A549 (cell line): ENCODE results near the gene CSMD2. TPM values are rescaled to one million over a fixed set of nuclear protein-coding genes. Genes with fewer than 3 reads are reported as not detected.
A peak's percentile ranks its signal among the peaks of the same experiment; 100 is the strongest.

Experiments
- ATAC-seq, 2 experiments: fragments of 200-7000 bp in 1 of 2; fragments of >200 bp in 1 of 2; cut with Nextera tagmentation in 1 of 2; cut with Tn5 transposase in 1 of 2; 3 replicates each; pipeline versions ENCODE4 v1.8.0 to v1.9.1; 2018 to 2020; ENCODE audit warnings: mild to moderate bottlenecking in 1 of 2, moderate library complexity in 1 of 2
- CTCF ChIA-PET: fragments of 300-600 bp; sonication (Branson Sonifier 250); formaldehyde crosslinking; extraction: SDS; loops from one replicate; lab custom pipeline; 2021; ENCODE audit warnings: antibody characterized with exemption, inconsistent platforms; lab: Yijun Ruan, JAX
- POLR2A ChIA-PET: fragments of 350-600 bp; formaldehyde crosslinking; extraction: SDS; loops from one replicate; lab custom pipeline; 2021; ENCODE audit warnings: antibody characterized with exemption, inconsistent platforms; lab: Yijun Ruan, JAX
- DNase-seq, 2 experiments: peaks; one replicate each; pipeline versions ENCODE4 v3.0.0 to v3.0.0-alpha.2; 2011 to 2016; ENCODE audit warnings: low read depth in 1 of 2, low spot score in 1 of 2
- FAIRE-seq: peaks from 2 replicates; lab custom pipeline; 2011; peaks lifted over from hg19 to GRCh38; lab: Jason Lieb, UNC
- H3K27ac ChIP-seq, 2 experiments: fragments of >200 bp; sonication (Bioruptor Twin); formaldehyde crosslinking; 3 replicates each; pipeline ENCODE4 v1.5.1; 2016 to 2017
- H3K4me1 ChIP-seq: fragments of >200 bp; sonication (Bioruptor Twin); formaldehyde crosslinking; 3 replicates; pipeline ENCODE4 v1.6.1; 2016
- H3K4me2 ChIP-seq: fragments of >200 bp; sonication (Bioruptor Twin); formaldehyde crosslinking; 3 replicates; pipeline ENCODE4 v1.6.1; 2016
- H3K4me3 ChIP-seq: fragments of >200 bp; sonication (Bioruptor Twin); formaldehyde crosslinking; 3 replicates; pipeline ENCODE4 v1.5.1; 2016
- H3K9me3 ChIP-seq: fragments of >200 bp; sonication (Bioruptor Twin); formaldehyde crosslinking; 3 replicates; pipeline ENCODE4 v1.6.1; 2016
- CTCF ChIP-seq: fragments of >200 bp; sonication (Bioruptor Twin); formaldehyde crosslinking; IDR thresholded peaks from 3 replicates; pipeline ENCODE4 v1.5.1; 2016
- GATA3 ChIP-seq: IDR thresholded peaks from 2 replicates; pipeline ENCODE4 v1.6.1; 2012; ENCODE audit warnings: borderline replicate concordance
- HOXB13 ChIP-seq: fragments of 250-450 bp; sonication (Bioruptor Pico); IDR thresholded peaks from 2 replicates; pipeline ENCODE4 v1.5.0; 2020; ENCODE audit warnings: low read depth, mild to moderate bottlenecking, moderate library complexity
- NPAS2 ChIP-seq: fragments of 250-450 bp; sonication (Bioruptor Pico); IDR thresholded peaks from 2 replicates; pipeline ENCODE4 v1.8.0; 2022; ENCODE audit warnings: mild to moderate bottlenecking, moderate library complexity, borderline replicate concordance
- RAD21 ChIP-seq, 2 experiments: fragments of >200 bp in 1 of 2; sonication (Bioruptor Twin) in 1 of 2; formaldehyde crosslinking in 1 of 2; IDR thresholded peaks in 1 of 2; conservative IDR thresholded peaks in 1 of 2; 2 replicates in 1 of 2; 3 replicates in 1 of 2; pipeline ENCODE4 v1.6.1; 2012 to 2018; ENCODE audit warnings: inconsistent platforms in 1 of 2
- RCOR1 ChIP-seq: fragments of 150-350 bp; IDR thresholded peaks from 2 replicates; pipeline ENCODE4 v1.6.1; 2014; ENCODE audit warnings: antibody characterized with exemption, low read length, low read depth
- RNF2 ChIP-seq: fragments of 200-600 bp; sonication (generic); IDR thresholded peaks from 2 replicates; pipeline ENCODE4 v1.6.1; 2016; ENCODE audit warnings: low read depth, mild to moderate bottlenecking, antibody characterized with exemption, moderate library complexity, borderline replicate concordance
- SMC3 ChIP-seq: fragments of >200 bp; sonication (Bioruptor Twin); formaldehyde crosslinking; IDR thresholded peaks from 3 replicates; pipeline ENCODE4 v1.6.1; 2018; ENCODE audit warnings: inconsistent platforms
- TFCP2L1 ChIP-seq: fragments of 250-450 bp; sonication (Bioruptor Pico); IDR thresholded peaks from 2 replicates; pipeline ENCODE4 v1.5.0; 2021; ENCODE audit warnings: mild to moderate bottlenecking
- TP53 ChIP-seq: fragments of 250-450 bp; sonication (Bioruptor Pico); IDR thresholded peaks from 2 replicates; pipeline ENCODE4 v1.5.0; 2021; ENCODE audit warnings: mild to moderate bottlenecking, moderate library complexity
- ZFP36 ChIP-seq: fragments of 450-650 bp; IDR thresholded peaks from 2 replicates; pipeline ENCODE4 v1.6.1; 2014; ENCODE audit warnings: borderline replicate concordance; ENCODE audit not compliant: partially characterized antibody
- ZNF302 ChIP-seq: fragments of 250-450 bp; sonication (Bioruptor Pico); IDR thresholded peaks from 2 replicates; pipeline ENCODE4 v1.9.0; 2021; ENCODE audit warnings: inconsistent platforms, mild to moderate bottlenecking, moderate library complexity
- WGBS: methylation state at CpG from one replicate; pipeline ENCODE4 v1.1.6; 2017; ENCODE audit errors: missing lambda C conversion rate; 5-methylcytosine and 5-hydroxymethylcytosine counted together
- polyA plus RNA-seq, 4 experiments: library from polyadenylated mRNA; depleted of rRNA in 3 of 4; stranded (reverse); fragments of >200 nt; fragmentation: RNase III in 1 of 4; extraction: RNeasy Plus Mini Kit Qiagen cat#74134 plus additional on column Dnase treatment in 1 of 4; gene quantifications; 2 replicates in 3 of 4; 3 replicates in 1 of 4; pipeline ENCODE4 v1.2.3, GENCODE V29; 2011 to 2017
- TF ChIP-seq, protein P1 (sequence below): fragments of 150-350 bp; IDR thresholded peaks from 2 replicates; pipeline ENCODE4 v1.6.1; 2014; ENCODE audit warnings: low read depth, mild to moderate bottlenecking, low read length
- TF ChIP-seq, protein P2 (sequence below): IDR thresholded peaks from 2 replicates; pipeline ENCODE4 v1.6.1; 2012
- TF ChIP-seq, protein P3 (sequence below): fragments of 200-600 bp; sonication (generic); IDR thresholded peaks from 2 replicates; pipeline ENCODE4 v1.6.1; 2016; ENCODE audit warnings: antibody characterized with exemption, mild to moderate bottlenecking, moderate library complexity
- TF ChIP-seq, protein P4 (sequence below): fragments of >200 bp; sonication (Bioruptor Twin); formaldehyde crosslinking; IDR thresholded peaks from 3 replicates; pipeline ENCODE4 v1.6.1; 2016

CSMD2 gene
- polyA plus RNA-seq, 2 of the 4 experiments (the other 2 are of a cell fraction), result not detected

- FAIRE-seq, result no peak
- Histone ChIP-seq H3K4me3 (no peak overlapping the region), H3K4me2 (no peak overlapping the region), H3K9me3 (no peaks in the 10 kb centered on the region), H3K4me1 (no peaks in the 10 kb centered on the region), H3K27ac (no peak overlapping the region)
- ATAC-seq, result no peak
- TF ChIP-seq SMC3 (no peak), RAD21 (conservative IDR thresholded peaks at IDR 0.05 in 1 of 2, IDR thresholded peaks at IDR 0.05 in 1 of 2) (0 out of 5 replicates have a peak, but pooled peaks of 1 of the 2 experiments have one; percentile 12)
- TF ChIP-seq, protein P1, sequence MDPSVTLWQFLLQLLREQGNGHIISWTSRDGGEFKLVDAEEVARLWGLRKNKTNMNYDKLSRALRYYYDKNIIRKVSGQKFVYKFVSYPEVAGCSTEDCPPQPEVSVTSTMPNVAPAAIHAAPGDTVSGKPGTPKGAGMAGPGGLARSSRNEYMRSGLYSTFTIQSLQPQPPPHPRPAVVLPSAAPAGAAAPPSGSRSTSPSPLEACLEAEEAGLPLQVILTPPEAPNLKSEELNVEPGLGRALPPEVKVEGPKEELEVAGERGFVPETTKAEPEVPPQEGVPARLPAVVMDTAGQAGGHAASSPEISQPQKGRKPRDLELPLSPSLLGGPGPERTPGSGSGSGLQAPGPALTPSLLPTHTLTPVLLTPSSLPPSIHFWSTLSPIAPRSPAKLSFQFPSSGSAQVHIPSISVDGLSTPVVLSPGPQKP, result no peak
- CTCF ChIA-PET, result interaction anchor here (0.6 to 1.6 kb wide), 5 partner anchors 13 to 629 kb away, joined by 3 to 6 read pairs (median 4); no protein-coding TSS in a partner anchor
- POLR2A ChIA-PET, result no interaction called here
- 25% methylated on average over 1 of the region's 1 CpG for WGBS
- peak; percentile 3 to 9 for DNase-seq
These were observed 51.1 kb downstream of the CSMD2 start for GRCh38 chr1:34113887-34114286.

DNA sequence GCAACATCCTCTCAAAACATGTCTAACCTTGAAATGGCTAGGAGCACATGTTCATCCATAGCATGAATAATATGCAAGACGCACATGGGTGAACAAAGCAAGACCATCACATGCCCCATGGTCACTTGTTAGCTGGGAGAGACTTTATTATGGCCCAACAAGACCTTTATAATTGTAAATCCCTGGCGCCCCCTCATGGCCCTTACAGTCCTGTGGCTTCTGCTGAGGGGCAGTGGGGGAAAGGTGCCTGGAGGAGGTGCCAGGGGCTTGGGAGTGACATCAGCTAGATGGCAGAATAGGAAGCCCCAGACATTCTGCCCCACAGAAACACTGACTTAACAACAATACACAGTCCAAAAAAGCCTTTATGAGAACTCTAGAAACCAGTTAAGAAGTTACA, 51.7 kb downstream of the CSMD2 start:
- Histone ChIP-seq H3K4me1 (no peaks in the 10 kb centered on the region), H3K4me3 (no peak overlapping the region), H3K9me3 (no peaks in the 10 kb centered on the region), H3K4me2 (no peak overlapping the region), H3K27ac (no peak overlapping the region)
- CTCF ChIA-PET, result interaction anchor here (1.3 to 1.6 kb wide), 2 partner anchors 24 to 629 kb away, joined by 4 to 6 read pairs; no protein-coding TSS in a partner anchor
- FAIRE-seq (no peak), DNase-seq (no peak), ATAC-seq (no peak)
- TF ChIP-seq TP53 (no peak), ZFP36 (no peak), TFCP2L1 (CRISPR knock-in tag) (no peak), RNF2 (no peak), ZNF302 (CRISPR knock-in tag) (no peak), CTCF (no peak), RCOR1 (no peak), HOXB13 (CRISPR knock-in tag) (no peak), GATA3 (no peak), NPAS2 (CRISPR knock-in tag) (no peak)
- TF ChIP-seq, protein P2, sequence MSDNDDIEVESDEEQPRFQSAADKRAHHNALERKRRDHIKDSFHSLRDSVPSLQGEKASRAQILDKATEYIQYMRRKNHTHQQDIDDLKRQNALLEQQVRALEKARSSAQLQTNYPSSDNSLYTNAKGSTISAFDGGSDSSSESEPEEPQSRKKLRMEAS, result no peak
- TF ChIP-seq, protein P3, sequence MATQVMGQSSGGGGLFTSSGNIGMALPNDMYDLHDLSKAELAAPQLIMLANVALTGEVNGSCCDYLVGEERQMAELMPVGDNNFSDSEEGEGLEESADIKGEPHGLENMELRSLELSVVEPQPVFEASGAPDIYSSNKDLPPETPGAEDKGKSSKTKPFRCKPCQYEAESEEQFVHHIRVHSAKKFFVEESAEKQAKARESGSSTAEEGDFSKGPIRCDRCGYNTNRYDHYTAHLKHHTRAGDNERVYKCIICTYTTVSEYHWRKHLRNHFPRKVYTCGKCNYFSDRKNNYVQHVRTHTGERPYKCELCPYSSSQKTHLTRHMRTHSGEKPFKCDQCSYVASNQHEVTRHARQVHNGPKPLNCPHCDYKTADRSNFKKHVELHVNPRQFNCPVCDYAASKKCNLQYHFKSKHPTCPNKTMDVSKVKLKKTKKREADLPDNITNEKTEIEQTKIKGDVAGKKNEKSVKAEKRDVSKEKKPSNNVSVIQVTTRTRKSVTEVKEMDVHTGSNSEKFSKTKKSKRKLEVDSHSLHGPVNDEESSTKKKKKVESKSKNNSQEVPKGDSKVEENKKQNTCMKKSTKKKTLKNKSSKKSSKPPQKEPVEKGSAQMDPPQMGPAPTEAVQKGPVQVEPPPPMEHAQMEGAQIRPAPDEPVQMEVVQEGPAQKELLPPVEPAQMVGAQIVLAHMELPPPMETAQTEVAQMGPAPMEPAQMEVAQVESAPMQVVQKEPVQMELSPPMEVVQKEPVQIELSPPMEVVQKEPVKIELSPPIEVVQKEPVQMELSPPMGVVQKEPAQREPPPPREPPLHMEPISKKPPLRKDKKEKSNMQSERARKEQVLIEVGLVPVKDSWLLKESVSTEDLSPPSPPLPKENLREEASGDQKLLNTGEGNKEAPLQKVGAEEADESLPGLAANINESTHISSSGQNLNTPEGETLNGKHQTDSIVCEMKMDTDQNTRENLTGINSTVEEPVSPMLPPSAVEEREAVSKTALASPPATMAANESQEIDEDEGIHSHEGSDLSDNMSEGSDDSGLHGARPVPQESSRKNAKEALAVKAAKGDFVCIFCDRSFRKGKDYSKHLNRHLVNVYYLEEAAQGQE, result no peak
- TF ChIP-seq, protein P4, sequence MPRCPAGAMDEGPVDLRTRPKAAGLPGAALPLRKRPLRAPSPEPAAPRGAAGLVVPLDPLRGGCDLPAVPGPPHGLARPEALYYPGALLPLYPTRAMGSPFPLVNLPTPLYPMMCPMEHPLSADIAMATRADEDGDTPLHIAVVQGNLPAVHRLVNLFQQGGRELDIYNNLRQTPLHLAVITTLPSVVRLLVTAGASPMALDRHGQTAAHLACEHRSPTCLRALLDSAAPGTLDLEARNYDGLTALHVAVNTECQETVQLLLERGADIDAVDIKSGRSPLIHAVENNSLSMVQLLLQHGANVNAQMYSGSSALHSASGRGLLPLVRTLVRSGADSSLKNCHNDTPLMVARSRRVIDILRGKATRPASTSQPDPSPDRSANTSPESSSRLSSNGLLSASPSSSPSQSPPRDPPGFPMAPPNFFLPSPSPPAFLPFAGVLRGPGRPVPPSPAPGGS, result no peak
- TF ChIP-seq, protein P1, result no peak
- 0% methylated on average over 1 of the region's 2 CpGs for WGBS
- POLR2A ChIA-PET, result no interaction called here
